DMS53 (cell line): ENCODE data around the gene DDX6.

Experiments used
- DNase-seq: peaks from one replicate; lab custom pipeline; 2025; lab: John Stamatoyannopoulos, UW

Gene DDX6

DNA sequence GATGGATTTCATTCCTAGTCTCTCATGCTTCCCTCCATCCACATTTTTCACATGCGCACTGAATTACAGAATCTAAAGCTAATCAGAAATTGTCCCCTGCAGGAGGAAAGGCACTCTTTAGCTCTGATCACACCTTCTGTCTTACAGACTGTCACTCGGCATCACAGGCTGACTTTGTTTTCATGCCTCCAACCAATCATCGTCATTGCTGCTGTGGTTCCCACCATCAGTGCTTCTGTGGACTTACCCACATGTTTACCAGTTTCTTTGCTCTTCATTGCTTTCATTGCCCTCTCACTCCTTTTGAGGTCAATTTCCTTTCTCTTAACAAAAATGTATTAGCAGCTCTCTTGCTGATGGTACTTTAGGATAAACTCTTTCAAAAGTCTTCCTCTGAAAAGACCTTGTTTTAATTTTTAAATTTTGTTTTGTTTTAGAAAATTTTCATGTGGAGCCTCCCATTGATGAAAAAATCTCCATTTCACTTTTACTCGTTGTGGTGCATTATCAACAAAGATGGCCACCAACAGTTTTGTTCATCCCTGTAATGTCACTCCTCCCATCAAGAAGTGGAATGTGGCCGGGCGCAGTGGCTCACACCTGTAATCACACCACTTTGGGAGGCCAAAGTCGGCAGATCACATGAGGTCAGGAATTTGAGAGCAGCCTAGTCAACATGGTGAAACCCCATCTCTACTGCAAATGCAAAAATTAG lies 91.3 kb downstream of the DDX6 start:
- no peak for DNase-seq
